Bronchial epithelial cell (primary cell): ENCODE results near the gene C5AR2. TPM values are rescaled to one million over a fixed set of nuclear protein-coding genes. Genes with fewer than 3 reads are reported as not detected.

Source experiments
- DNase-seq: peaks from one replicate; pipeline ENCODE4 v3.0.0-alpha.2; 2010; ENCODE audit warnings: low read depth
- FAIRE-seq: peaks from 2 replicates; lab custom pipeline; 2011; peaks lifted over from hg19 to GRCh38; lab: Jason Lieb, UNC
- H3K27me3 ChIP-seq: 2 replicates; pipeline ENCODE4 v1.5.1; 2011; ENCODE audit warnings: low read length; ENCODE audit not compliant: control insufficient read depth, insufficient read depth
- H3K36me3 ChIP-seq: 2 replicates; pipeline ENCODE4 v1.5.1; 2011; ENCODE audit warnings: low read length; ENCODE audit not compliant: control insufficient read depth, insufficient read depth
- H3K4me3 ChIP-seq: 2 replicates; pipeline ENCODE4 v1.5.1; 2011; ENCODE audit warnings: mild to moderate bottlenecking, low read depth, low read length, control low read depth
- total RNA-seq: library from RNA; depleted of rRNA; stranded (reverse); fragments of >200 nt; gene quantifications from 2 replicates; pipeline ENCODE4 v1.2.1, GENCODE V29; 2014
- TF ChIP-seq, protein P1 (sequence below): IDR thresholded peaks from 2 replicates; pipeline ENCODE4 v1.5.1; 2011; ENCODE audit warnings: mild to moderate bottlenecking, moderate library complexity, low read length, control low read depth, inconsistent platforms; ENCODE audit not compliant: insufficient read depth, severe bottlenecking

Gene C5AR2
- total RNA-seq, 1 donor from 2014 or later, result 0.53 TPM

DNA sequence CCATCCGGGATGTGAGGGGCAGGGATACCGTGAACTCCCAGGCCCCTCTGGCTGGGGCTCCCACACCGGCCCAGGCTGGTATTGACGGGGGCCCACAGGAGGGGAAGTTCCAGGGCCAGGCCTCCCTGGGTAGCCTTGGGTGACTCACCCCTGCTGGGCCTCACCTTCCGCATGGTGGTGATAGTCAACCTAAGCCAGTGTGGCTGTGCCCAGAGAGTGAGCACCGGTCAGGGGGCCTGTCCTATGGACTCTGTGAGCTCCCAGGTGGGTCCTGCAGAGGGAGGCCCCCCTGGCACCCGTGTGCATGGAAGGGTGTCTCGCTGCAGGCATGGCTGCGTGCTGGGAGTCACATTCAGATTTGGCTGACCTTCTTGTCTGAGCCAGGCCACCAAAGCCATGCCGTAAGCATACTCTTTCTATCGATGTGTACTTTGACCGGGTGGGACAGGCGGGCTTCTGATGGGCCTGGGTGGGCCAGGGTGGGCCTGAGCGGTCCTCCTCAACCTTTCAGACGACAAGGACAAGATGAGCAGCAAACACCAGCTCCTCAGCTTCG lies 44.7 kb downstream of the C5AR2 start:
- no peak overlapping the region for H3K4me3 ChIP-seq
- no peaks in the 10 kb centered on the region for H3K27me3 ChIP-seq
- FAIRE-seq, result no peak
- H3K36me3 ChIP-seq, result peaks cover 52% of the 10 kb centered on the region
- TF ChIP-seq, protein P1, sequence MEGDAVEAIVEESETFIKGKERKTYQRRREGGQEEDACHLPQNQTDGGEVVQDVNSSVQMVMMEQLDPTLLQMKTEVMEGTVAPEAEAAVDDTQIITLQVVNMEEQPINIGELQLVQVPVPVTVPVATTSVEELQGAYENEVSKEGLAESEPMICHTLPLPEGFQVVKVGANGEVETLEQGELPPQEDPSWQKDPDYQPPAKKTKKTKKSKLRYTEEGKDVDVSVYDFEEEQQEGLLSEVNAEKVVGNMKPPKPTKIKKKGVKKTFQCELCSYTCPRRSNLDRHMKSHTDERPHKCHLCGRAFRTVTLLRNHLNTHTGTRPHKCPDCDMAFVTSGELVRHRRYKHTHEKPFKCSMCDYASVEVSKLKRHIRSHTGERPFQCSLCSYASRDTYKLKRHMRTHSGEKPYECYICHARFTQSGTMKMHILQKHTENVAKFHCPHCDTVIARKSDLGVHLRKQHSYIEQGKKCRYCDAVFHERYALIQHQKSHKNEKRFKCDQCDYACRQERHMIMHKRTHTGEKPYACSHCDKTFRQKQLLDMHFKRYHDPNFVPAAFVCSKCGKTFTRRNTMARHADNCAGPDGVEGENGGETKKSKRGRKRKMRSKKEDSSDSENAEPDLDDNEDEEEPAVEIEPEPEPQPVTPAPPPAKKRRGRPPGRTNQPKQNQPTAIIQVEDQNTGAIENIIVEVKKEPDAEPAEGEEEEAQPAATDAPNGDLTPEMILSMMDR, result no peak
- DNase-seq, result no peak

- DNase-seq (no peak), FAIRE-seq (no peak)
- H3K27me3 ChIP-seq, result no peaks in the 10 kb centered on the region
- peaks cover 50% of the 10 kb centered on the region for H3K36me3 ChIP-seq
- H3K4me3 ChIP-seq, result no peak overlapping the region
- TF ChIP-seq, protein P1, result no peak
Observed at GRCh38 chr19:47377208-47377701, 45.3 kb downstream of the C5AR2 start.

DNA sequence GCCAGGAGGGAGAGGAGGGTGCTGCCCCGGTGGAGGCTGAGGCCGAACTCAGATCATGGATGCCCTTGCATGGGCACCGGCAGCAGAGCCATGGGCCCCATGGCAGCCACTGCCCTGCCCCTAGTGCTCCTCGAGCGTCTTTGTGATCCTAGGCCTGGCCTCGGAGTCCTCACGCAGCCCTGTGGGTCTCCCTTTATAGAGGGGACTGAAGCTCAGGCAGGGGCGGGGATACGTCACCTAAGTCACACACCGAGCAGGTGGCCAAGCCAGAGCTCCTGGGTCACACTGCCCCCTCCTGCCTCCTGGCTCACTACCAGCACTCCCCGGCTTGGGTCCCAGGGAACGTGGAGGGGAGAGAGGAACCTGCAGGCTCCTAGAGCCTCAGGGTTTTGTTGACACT lies 45.8 kb downstream of the C5AR2 start:
- no peaks in the 10 kb centered on the region for H3K27me3 ChIP-seq
- FAIRE-seq (no peak), DNase-seq (no peak)
- TF ChIP-seq, protein P1, result no peak
- H3K4me3 ChIP-seq, result no peak overlapping the region
- peaks cover 47% of the 10 kb centered on the region for H3K36me3 ChIP-seq

- DNase-seq, result no peak
- FAIRE-seq, result no peak
- H3K36me3 ChIP-seq, result peaks cover 46% of the 10 kb centered on the region
Observed at GRCh38 chr19:47378246-47378645, 46.3 kb downstream of the C5AR2 start.

DNA sequence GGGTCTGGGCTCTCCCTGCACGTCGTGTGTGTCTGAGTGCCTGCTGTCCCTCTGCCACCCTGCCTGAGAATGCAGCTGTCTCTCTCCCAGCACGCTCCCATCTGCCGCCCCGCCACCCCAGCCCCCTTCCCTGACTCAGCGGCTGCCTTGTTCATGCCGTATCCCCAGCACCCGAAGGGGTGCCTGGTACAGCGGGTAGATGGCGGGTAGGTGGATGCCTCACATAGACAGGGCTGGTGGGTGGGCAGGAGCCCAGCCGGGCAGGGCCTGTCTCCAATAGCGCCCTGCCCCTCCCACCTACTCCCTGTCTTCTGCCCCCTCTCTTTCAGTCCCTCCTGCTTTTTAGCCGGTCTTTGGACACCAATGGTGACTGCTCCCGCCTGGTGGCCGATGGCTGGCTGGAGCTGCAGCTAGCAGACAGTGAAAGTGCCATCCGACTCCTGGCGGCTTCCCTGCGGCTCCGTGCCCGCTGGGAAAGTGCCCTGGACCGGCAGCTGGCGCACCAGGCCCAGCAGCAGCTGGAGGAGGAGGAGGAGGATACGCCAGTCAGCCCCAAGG lies 47.5 kb downstream of the C5AR2 start:
- DNase-seq (no peak), FAIRE-seq (no peak)
- Histone ChIP-seq H3K4me3 (no peak overlapping the region), H3K36me3 (peaks cover 42% of the 10 kb centered on the region), H3K27me3 (no peaks in the 10 kb centered on the region)
- TF ChIP-seq, protein P1, result no peak

More at GRCh38 chr19:47378246-47378645, 46.3 kb downstream of the C5AR2 start:
- no peak overlapping the region for H3K4me3 ChIP-seq
- TF ChIP-seq, protein P1, result no peak
- H3K27me3 ChIP-seq, result no peaks in the 10 kb centered on the region

GRCh38 chr19:47380559-47380958 lies 48.6 kb downstream of the C5AR2 start:
- DNase-seq (no peak), FAIRE-seq (no peak)
- peaks cover 36% of the 10 kb centered on the region for H3K36me3 ChIP-seq
- no peak overlapping the region for H3K4me3 ChIP-seq
- TF ChIP-seq, protein P1, result no peak
- no peaks in the 10 kb centered on the region for H3K27me3 ChIP-seq
